Adrenal gland (tissue), 12 donors: ENCODE results near the gene NECAB3. TPM values are rescaled to one million over a fixed set of nuclear protein-coding genes. Genes with fewer than 3 reads are reported as not detected.

ENCODE experiments used
- DNase-seq, 7 donors: peaks; one replicate each; pipeline ENCODE4 v3.0.0-alpha.2; 2019 to 2020
- H3K27ac ChIP-seq, 5 donors: fragments of 200-600 bp; sonication (generic) in 4 of 5; 1 replicate in 3 of 5; 2 replicates in 2 of 5; pipeline versions ENCODE4 v1.5.1 to v1.8.0; 2016 to 2020; ENCODE audit warnings: mild to moderate bottlenecking in 1 of 5
- H3K27me3 ChIP-seq: fragments of 200-600 bp; 2 replicates; pipeline ENCODE4 v1.8.0; 2021
- H3K36me3 ChIP-seq, 2 donors: fragments of 200-600 bp; replicated peaks in 1 of 2; 1 replicate in 1 of 2; 2 replicates in 1 of 2; pipeline versions ENCODE4 v1.5.1 to v1.8.0; 2018 to 2022
- H3K4me1 ChIP-seq, 2 donors: fragments of 200-600 bp; replicated peaks in 1 of 2; 1 replicate in 1 of 2; 2 replicates in 1 of 2; pipeline versions ENCODE4 v1.5.1 to v1.8.0; 2018 to 2021
- H3K4me3 ChIP-seq, 4 donors: fragments of 200-600 bp; sonication (generic) in 3 of 4; one replicate each; pipeline ENCODE4 v1.5.1; 2016 to 2018
- H3K9me3 ChIP-seq, 3 donors: fragments of 200-600 bp; sonication (generic) in 1 of 3; replicated peaks in 1 of 3; 1 replicate in 2 of 3; 2 replicates in 1 of 3; pipeline versions ENCODE4 v1.5.1 to v1.8.0; 2016 to 2021
- POLR2A ChIP-seq, 2 donors: fragments of 450-650 bp; IDR thresholded peaks; one replicate each; pipeline ENCODE4 v1.6.1; 2017; ENCODE audit warnings: antibody characterized with exemption in 2 of 2, mild to moderate bottlenecking in 2 of 2, moderate library complexity in 1 of 2
- WGBS, 4 donors: extraction: QIAGEN DNeasy Blood & Tissue Kit in 2 of 4; methylation state at CpG; one replicate each; pipeline versions ENCODE4 v1.1.5 to v1.1.7; 2013 to 2017; 5-methylcytosine and 5-hydroxymethylcytosine counted together
- intact Hi-C, 2 donors: fragments of 100-400 bp; cut with DNase I; formaldehyde crosslinking; loops; one replicate each; pipeline versions ENCODE4 v1.14.1 to v1.15.0; 2022 to 2023
- polyA plus RNA-seq, 3 donors: library from polyadenylated mRNA; stranded (reverse); fragments of 200-250 nt in 2 of 3; fragments of 350-450 nt in 1 of 3; fragmentation: Illumina TruSeq in 1 of 3; extraction: RNeasy Lipid Tissue Mini Kit (QIAGEN cat#74804) in 1 of 3; gene quantifications; one replicate each; pipeline ENCODE4 v1.2.3, GENCODE V29; 2013 to 2014
- total RNA-seq, 9 donors: library from RNA; depleted of rRNA in 4 of 9; stranded (reverse); fragments of >200 nt in 4 of 9; fragments of 120-200 nt in 1 of 9; fragmentation: NEBNext Ultra II Directional in 1 of 9; extraction: Animal tissue kit (Norgen Biotek cat#: 25700) in 1 of 9; gene quantifications; one replicate each; pipeline versions ENCODE4 v1.1.0 to v1.2.4, GENCODE V29; 2013 to 2023
- TF ChIP-seq, protein P1 (sequence below), 6 experiments: fragments of 450-650 bp in 4 of 6; fragments of 200-600 bp in 2 of 6; sonication (generic) in 1 of 6; IDR thresholded peaks; 1 replicate in 5 of 6; 2 replicates in 1 of 6; pipeline versions ENCODE4 v1.5.1 to v1.8.0; 2016 to 2021; ENCODE audit warnings: antibody characterized with exemption in 6 of 6, mild to moderate bottlenecking in 2 of 6, moderate library complexity in 1 of 6
- donor health status: healthy with polysubstance abuse.
- donor health status: Bipolar disorder and iron deficiency.
- donor health status: DM: yes; HTN: yes; CAD: no.
- donor health status: DM: no; HTN: no; CAD: no.
- donor health status: DM: no; HTN: no; CAD: no.
- donor health status: DM: yes; HTN: yes; CAD: no.

NECAB3 gene
- total and polyA plus RNA-seq, 12 donors = 23.4 to 279 (median 142) TPM

DNA sequence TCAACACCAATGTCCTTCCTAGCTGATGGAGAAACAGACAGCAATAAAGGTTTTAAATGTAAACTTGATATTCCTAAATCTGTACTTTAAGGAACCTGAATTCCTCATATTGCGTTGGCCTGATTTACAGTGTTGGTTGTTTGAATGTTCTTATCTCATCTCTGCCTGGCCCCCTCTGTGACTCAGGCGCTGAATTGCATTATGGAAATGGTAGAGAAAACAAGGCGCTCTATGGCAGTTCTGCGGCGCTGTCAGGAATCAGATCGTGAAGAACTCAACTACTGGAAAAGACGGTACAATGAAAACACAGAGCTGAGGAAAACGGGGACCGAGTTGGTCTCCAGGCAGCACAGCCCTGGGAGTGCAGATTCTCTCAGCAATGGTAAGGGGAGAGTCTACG, 44.7 kb downstream of the NECAB3 start:
- TF ChIP-seq, protein P1, sequence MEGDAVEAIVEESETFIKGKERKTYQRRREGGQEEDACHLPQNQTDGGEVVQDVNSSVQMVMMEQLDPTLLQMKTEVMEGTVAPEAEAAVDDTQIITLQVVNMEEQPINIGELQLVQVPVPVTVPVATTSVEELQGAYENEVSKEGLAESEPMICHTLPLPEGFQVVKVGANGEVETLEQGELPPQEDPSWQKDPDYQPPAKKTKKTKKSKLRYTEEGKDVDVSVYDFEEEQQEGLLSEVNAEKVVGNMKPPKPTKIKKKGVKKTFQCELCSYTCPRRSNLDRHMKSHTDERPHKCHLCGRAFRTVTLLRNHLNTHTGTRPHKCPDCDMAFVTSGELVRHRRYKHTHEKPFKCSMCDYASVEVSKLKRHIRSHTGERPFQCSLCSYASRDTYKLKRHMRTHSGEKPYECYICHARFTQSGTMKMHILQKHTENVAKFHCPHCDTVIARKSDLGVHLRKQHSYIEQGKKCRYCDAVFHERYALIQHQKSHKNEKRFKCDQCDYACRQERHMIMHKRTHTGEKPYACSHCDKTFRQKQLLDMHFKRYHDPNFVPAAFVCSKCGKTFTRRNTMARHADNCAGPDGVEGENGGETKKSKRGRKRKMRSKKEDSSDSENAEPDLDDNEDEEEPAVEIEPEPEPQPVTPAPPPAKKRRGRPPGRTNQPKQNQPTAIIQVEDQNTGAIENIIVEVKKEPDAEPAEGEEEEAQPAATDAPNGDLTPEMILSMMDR (IDR thresholded peaks at IDR 0.05) = no peak
- no peak for TF ChIP-seq POLR2A (IDR thresholded peaks at IDR 0.05)
- Histone ChIP-seq H3K27me3 (no peaks in the 10 kb centered on the region), H3K4me3 (no peak overlapping the region), H3K9me3 (no peaks in the 10 kb centered on the region), H3K27ac (no peak overlapping the region), H3K36me3 (peaks cover 0 to 25% of the 10 kb centered on the region in 2 donors), H3K4me1 (no peaks in the 10 kb centered on the region)
- WGBS, 4 donors = 93 to 97% (median 94%) methylated on average over 10 of the region's 10 CpGs
- no peak for DNase-seq
- intact Hi-C loops = no loop called here

GRCh38 chr20:33627577-33628216, 46.5 kb downstream of the NECAB3 start:
- no peak overlapping the region for H3K27ac ChIP-seq
- no peak for TF ChIP-seq POLR2A (IDR thresholded peaks at IDR 0.05)
- TF ChIP-seq, protein P1 (IDR thresholded peaks at IDR 0.05) = no peak
- H3K27me3 ChIP-seq = no peaks in the 10 kb centered on the region
- no peaks in the 10 kb centered on the region for H3K4me1 ChIP-seq
- no peak for DNase-seq
- H3K9me3 ChIP-seq = no peaks in the 10 kb centered on the region
- H3K36me3 ChIP-seq = peaks cover 0 to 27% of the 10 kb centered on the region in 2 donors
- WGBS, 4 donors = 96 to 98% (median 97%) methylated on average over 4 of the region's 4 CpGs
- intact Hi-C loops = no loop called here
- no peak overlapping the region for H3K4me3 ChIP-seq

- peaks cover 0 to 27% of the 10 kb centered on the region in 2 donors for H3K36me3 ChIP-seq
- no peak for TF ChIP-seq POLR2A (IDR thresholded peaks at IDR 0.05)
- TF ChIP-seq, protein P1 (IDR thresholded peaks at IDR 0.05) = no peak
- intact Hi-C loops = no loop called here
- no peaks in the 10 kb centered on the region for H3K27me3 ChIP-seq
- H3K4me3 ChIP-seq = no peak overlapping the region
- H3K9me3 ChIP-seq = no peaks in the 10 kb centered on the region
- H3K27ac ChIP-seq = no peak overlapping the region
- no peaks in the 10 kb centered on the region for H3K4me1 ChIP-seq
- no peak for DNase-seq
- WGBS, 4 donors = 95 to 96% (median 96%) methylated on average over 4 of the region's 4 CpGs
These were observed 48.0 kb downstream of the NECAB3 start for GRCh38 chr20:33626190-33626589.

GRCh38 chr20:33624399-33624798, 49.8 kb downstream of the NECAB3 start:
- 87 to 95% (median 93%) methylated on average over 3 of the region's 3 CpGs for WGBS, 4 donors

More at GRCh38 chr20:33624399-33624798, 49.8 kb downstream of the NECAB3 start:
- no peak for DNase-seq
- no peaks in the 10 kb centered on the region for H3K27me3 ChIP-seq
- H3K36me3 ChIP-seq = peaks cover 0 to 27% of the 10 kb centered on the region in 2 donors
- intact Hi-C loops = no loop called here
- H3K9me3 ChIP-seq = no peaks in the 10 kb centered on the region
- TF ChIP-seq, protein P1 (IDR thresholded peaks at IDR 0.05) = no peak
- TF ChIP-seq POLR2A (IDR thresholded peaks at IDR 0.05) = no peak
- H3K4me3 ChIP-seq = no peak overlapping the region
- no peak overlapping the region for H3K27ac ChIP-seq
- no peaks in the 10 kb centered on the region for H3K4me1 ChIP-seq
